Upper lobe of right lung (tissue), 1 donor: ENCODE measurements around the gene UBE2Z. TPM values are rescaled to one million over a fixed set of nuclear protein-coding genes. Genes with fewer than 3 reads are reported as not detected.

Source experiments
- ATAC-seq: fragments of 200-7000 bp; cut with Tn5 transposase; one replicate; pipeline ENCODE4 v1.9.1; 2020; ENCODE audit warnings: mild to moderate bottlenecking, moderate library complexity
- DNase-seq: peaks from one replicate; pipeline ENCODE4 v3.0.0-alpha.2; 2020
- H3K27ac ChIP-seq: fragments of 200-600 bp; one replicate; pipeline ENCODE4 v1.8.0; 2022
- H3K27me3 ChIP-seq: fragments of 200-600 bp; one replicate; pipeline ENCODE4 v1.8.0; 2022; ENCODE audit warnings: mild to moderate bottlenecking
- H3K36me3 ChIP-seq: fragments of 200-600 bp; one replicate; pipeline ENCODE4 v1.8.0; 2022
- H3K4me1 ChIP-seq: fragments of 200-600 bp; one replicate; pipeline ENCODE4 v1.8.0; 2022
- H3K4me3 ChIP-seq: fragments of 200-600 bp; one replicate; pipeline ENCODE4 v1.8.0; 2022; ENCODE audit warnings: mild to moderate bottlenecking
- H3K9me3 ChIP-seq: fragments of 200-600 bp; one replicate; pipeline ENCODE4 v1.8.0; 2022
- intact Hi-C: fragments of 100-400 bp; cut with DNase I; formaldehyde crosslinking; loops from one replicate; pipeline ENCODE4 v1.11.0; 2022
- total RNA-seq: library from RNA; stranded (reverse); fragmentation: NEBNext Ultra II Directional; extraction: Animal tissue kit (Norgen Biotek cat#: 25700); gene quantifications from one replicate; pipeline ENCODE4 v1.2.1, GENCODE V29; 2021
- TF ChIP-seq, protein P1 (sequence below): fragments of 200-600 bp; IDR thresholded peaks from one replicate; pipeline ENCODE4 v1.8.0; 2022; ENCODE audit warnings: antibody characterized with exemption
- donor health status: DM: no; HTN: yes; CAD: no; lungs with severe emphysema.

The UBE2Z gene
- total RNA-seq, 1 donor from 2014 or later, result 61.3 TPM

GRCh38 chr17:48878920-48879898, 29.0 kb upstream of the UBE2Z start:
- ATAC-seq (peak; percentile 92), DNase-seq (no peak)
- intact Hi-C loops, result loop anchor here (5.0 kb wide), 1 partner anchor 67 kb away; no protein-coding TSS in a partner anchor
- Histone ChIP-seq H3K4me1 (no peaks in the 10 kb centered on the region), H3K27ac (no peak overlapping the region), H3K36me3 (no peaks in the 10 kb centered on the region), H3K4me3 (no peak overlapping the region), H3K9me3 (no peaks in the 10 kb centered on the region), H3K27me3 (no peaks in the 10 kb centered on the region)
- TF ChIP-seq, protein P1, sequence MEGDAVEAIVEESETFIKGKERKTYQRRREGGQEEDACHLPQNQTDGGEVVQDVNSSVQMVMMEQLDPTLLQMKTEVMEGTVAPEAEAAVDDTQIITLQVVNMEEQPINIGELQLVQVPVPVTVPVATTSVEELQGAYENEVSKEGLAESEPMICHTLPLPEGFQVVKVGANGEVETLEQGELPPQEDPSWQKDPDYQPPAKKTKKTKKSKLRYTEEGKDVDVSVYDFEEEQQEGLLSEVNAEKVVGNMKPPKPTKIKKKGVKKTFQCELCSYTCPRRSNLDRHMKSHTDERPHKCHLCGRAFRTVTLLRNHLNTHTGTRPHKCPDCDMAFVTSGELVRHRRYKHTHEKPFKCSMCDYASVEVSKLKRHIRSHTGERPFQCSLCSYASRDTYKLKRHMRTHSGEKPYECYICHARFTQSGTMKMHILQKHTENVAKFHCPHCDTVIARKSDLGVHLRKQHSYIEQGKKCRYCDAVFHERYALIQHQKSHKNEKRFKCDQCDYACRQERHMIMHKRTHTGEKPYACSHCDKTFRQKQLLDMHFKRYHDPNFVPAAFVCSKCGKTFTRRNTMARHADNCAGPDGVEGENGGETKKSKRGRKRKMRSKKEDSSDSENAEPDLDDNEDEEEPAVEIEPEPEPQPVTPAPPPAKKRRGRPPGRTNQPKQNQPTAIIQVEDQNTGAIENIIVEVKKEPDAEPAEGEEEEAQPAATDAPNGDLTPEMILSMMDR, result peak; percentile 96

GRCh38 chr17:48882272-48882671, 25.9 kb upstream of the UBE2Z start:
- intact Hi-C loops, result loop anchor here (5.0 to 10.0 kb wide), 2 partner anchors 153 to 210 kb away; no protein-coding TSS in a partner anchor

GRCh38 chr17:48883171-48883570, 25.0 kb upstream of the UBE2Z start:
- intact Hi-C loops, result loop anchor here (5.0 to 10.0 kb wide), 2 partner anchors 152 to 211 kb away; no protein-coding TSS in a partner anchor
- H3K27ac ChIP-seq, result no peak overlapping the region
- TF ChIP-seq, protein P1, result no peak
- DNase-seq, result no peak
- no peaks in the 10 kb centered on the region for H3K9me3 ChIP-seq
- no peaks in the 10 kb centered on the region for H3K4me1 ChIP-seq
- H3K27me3 ChIP-seq, result no peaks in the 10 kb centered on the region
- no peak for ATAC-seq
- H3K36me3 ChIP-seq, result no peaks in the 10 kb centered on the region
- no peak overlapping the region for H3K4me3 ChIP-seq

More at GRCh38 chr17:48882272-48882671, 25.9 kb upstream of the UBE2Z start:
- H3K36me3 ChIP-seq, result no peaks in the 10 kb centered on the region
- ATAC-seq, result no peak
- no peak for DNase-seq
- H3K9me3 ChIP-seq, result no peaks in the 10 kb centered on the region
- TF ChIP-seq, protein P1, result no peak
- no peaks in the 10 kb centered on the region for H3K4me1 ChIP-seq
- no peak overlapping the region for H3K27ac ChIP-seq
- no peaks in the 10 kb centered on the region for H3K27me3 ChIP-seq
- no peak overlapping the region for H3K4me3 ChIP-seq

DNA sequence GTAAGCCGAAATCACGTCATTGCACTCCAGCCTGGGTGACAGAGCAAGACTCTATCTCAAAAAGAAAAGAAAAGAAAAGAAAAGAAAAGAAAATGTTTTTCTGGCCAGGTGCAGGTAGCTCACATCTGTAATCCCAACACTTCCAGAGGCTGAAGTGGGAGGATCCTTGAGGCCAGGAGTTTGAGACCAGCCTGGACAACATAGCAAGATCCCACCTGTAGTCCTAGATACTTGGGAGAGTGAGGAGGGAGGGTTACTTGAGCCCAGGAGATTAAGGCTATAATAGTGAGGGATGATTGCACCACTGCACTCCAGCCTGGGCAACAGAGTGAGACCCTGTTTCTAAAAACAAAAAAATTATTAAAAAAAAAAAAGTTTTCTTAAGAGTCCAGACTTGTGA, 18.1 kb upstream of the UBE2Z start:
- Histone ChIP-seq H3K9me3 (no peaks in the 10 kb centered on the region), H3K4me3 (no peak overlapping the region), H3K27me3 (no peaks in the 10 kb centered on the region), H3K36me3 (peaks cover 6% of the 10 kb centered on the region), H3K4me1 (peaks cover 7% of the 10 kb centered on the region), H3K27ac (no peak overlapping the region)
- ATAC-seq, result no peak
- intact Hi-C loops, result no loop called here
- TF ChIP-seq, protein P1, result no peak
- DNase-seq, result no peak

- TF ChIP-seq, protein P1, result no peak
- Histone ChIP-seq H3K4me1 (peaks cover 7% of the 10 kb centered on the region), H3K9me3 (no peaks in the 10 kb centered on the region), H3K36me3 (peaks cover 23% of the 10 kb centered on the region), H3K27me3 (no peaks in the 10 kb centered on the region), H3K4me3 (peak overlapping the region; percentile 81), H3K27ac (peak overlapping the region; percentile 76)
- DNase-seq (no peak), ATAC-seq (no peak)
- intact Hi-C loops, result no loop called here
Measured at GRCh38 chr17:48892940-48893645, 15.1 kb upstream of the UBE2Z start.
